Choroid plexus epithelial cell (primary cell): Measurements from ENCODE around the gene G0S2.
A peak's percentile ranks its signal among the peaks of the same experiment; 100 is the strongest.

Experiments used
- DNase-seq: peaks from one replicate; pipeline ENCODE4 v3.0.0-alpha.2; 2010; ENCODE audit warnings: low read depth
- H3K4me3 ChIP-seq: 2 replicates; pipeline ENCODE4 v1.5.1; 2011; ENCODE audit warnings: low read depth, mild to moderate bottlenecking, control low read depth, low read length, moderate library complexity
- TF ChIP-seq, protein P1 (sequence below): conservative IDR thresholded peaks from 2 replicates; pipeline ENCODE4 v1.5.1; 2011; ENCODE audit warnings: low read depth, mild to moderate bottlenecking, control low read depth, inconsistent platforms, low read length, moderate library complexity

The G0S2 gene

DNA sequence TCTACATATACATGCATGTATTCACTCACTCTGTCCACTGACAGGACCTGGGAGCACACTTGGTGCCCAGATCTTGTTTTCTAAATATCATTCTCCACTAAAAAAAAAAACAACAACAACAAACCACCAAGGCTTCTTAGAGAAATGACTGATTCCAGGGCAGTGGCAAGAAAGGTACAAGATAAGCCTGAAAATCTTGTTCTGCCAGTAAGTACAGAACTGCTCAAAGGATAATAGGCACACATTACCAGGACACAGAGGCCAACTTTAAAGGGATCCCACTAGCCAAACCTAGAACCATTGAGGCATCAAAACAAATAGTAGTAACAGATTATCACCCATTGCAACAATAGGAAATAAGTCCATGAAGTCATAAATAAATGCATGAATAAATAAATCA lies 40.1 kb downstream of the G0S2 start:
- no peak for DNase-seq
- no peak overlapping the region for H3K4me3 ChIP-seq
- TF ChIP-seq, protein P1, sequence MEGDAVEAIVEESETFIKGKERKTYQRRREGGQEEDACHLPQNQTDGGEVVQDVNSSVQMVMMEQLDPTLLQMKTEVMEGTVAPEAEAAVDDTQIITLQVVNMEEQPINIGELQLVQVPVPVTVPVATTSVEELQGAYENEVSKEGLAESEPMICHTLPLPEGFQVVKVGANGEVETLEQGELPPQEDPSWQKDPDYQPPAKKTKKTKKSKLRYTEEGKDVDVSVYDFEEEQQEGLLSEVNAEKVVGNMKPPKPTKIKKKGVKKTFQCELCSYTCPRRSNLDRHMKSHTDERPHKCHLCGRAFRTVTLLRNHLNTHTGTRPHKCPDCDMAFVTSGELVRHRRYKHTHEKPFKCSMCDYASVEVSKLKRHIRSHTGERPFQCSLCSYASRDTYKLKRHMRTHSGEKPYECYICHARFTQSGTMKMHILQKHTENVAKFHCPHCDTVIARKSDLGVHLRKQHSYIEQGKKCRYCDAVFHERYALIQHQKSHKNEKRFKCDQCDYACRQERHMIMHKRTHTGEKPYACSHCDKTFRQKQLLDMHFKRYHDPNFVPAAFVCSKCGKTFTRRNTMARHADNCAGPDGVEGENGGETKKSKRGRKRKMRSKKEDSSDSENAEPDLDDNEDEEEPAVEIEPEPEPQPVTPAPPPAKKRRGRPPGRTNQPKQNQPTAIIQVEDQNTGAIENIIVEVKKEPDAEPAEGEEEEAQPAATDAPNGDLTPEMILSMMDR, result no peak

DNA sequence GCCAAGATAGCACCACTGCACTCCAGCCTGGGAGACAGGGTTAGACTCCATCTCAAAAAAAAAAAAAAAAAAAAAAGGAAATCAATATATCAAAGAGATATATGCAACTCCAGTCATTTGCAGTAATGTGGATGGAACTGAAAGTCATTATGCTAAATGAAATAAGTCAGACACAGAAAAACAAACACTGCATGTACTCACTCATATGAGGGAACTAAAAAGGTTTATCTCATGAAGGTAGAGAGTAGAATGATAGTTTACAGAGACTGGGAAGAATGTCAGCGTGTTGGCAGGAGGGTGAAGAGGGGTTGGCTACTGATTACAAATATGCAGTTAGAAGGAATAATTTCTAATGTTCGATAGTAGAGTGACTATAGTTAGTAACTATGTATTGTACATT lies 42.6 kb downstream of the G0S2 start:
- no peak overlapping the region for H3K4me3 ChIP-seq

GRCh38 chr1:209720326-209720725 lies 45.1 kb downstream of the G0S2 start:
- DNase-seq, result peak; percentile 80
- TF ChIP-seq, protein P1, result no peak
- H3K4me3 ChIP-seq, result no peak overlapping the region

More for the DNA sequence above, 42.6 kb downstream of the G0S2 start:
- DNase-seq, result no peak
- TF ChIP-seq, protein P1, result no peak

DNA sequence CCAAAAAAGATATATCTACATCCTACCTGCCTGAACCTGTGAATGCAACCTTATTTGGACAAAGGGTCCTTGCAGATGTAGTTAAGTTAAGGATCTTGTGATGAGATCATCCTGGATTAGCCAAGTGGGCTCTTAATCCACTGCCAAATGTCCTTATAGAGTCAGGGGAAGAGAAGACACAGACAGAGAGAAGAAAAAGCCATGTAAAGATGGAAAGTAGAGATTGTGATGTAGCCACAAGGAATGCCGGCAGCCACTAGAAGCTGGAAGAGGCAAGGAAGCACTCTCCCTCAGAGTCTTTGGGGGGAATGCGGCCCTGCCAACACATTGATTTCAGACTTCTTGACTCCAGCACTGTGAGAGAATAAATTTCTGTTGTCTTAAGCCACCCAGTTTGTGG lies 45.6 kb downstream of the G0S2 start:
- no peak for DNase-seq
- no peak overlapping the region for H3K4me3 ChIP-seq
- TF ChIP-seq, protein P1, result no peak

GRCh38 chr1:209721323-209721722 lies 46.1 kb downstream of the G0S2 start:
- H3K4me3 ChIP-seq, result no peak overlapping the region
- DNase-seq, result no peak
- TF ChIP-seq, protein P1, result no peak

DNA sequence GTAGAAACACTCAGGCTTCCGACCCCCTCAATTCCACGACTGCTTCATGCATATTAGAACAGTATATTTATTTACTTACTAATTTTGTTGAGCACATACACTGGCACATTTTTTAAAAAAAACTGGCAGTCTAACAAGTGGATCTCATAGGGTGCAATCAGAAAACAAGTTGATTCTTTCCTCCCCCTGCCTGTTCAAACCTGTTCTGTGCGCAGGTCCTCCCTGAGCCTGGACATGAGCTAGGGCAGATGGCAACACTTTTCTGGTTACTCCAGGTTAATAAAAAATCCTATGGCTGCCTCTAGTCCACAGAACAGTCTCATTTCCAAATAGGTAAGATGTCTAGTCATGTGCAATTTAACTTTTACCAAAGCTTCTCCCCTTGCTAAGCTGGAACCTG lies 48.1 kb downstream of the G0S2 start:
- TF ChIP-seq, protein P1, result no peak
- H3K4me3 ChIP-seq, result no peak overlapping the region
- no peak for DNase-seq

GRCh38 chr1:209723756-209724693 lies 48.8 kb downstream of the G0S2 start:
- H3K4me3 ChIP-seq, result no peak overlapping the region
- TF ChIP-seq, protein P1, result no peak
- no peak for DNase-seq
